ENCODE results near the gene STAM.
A peak's percentile ranks its signal among the peaks of the same experiment; 100 is the strongest.

Gene STAM

DNA sequence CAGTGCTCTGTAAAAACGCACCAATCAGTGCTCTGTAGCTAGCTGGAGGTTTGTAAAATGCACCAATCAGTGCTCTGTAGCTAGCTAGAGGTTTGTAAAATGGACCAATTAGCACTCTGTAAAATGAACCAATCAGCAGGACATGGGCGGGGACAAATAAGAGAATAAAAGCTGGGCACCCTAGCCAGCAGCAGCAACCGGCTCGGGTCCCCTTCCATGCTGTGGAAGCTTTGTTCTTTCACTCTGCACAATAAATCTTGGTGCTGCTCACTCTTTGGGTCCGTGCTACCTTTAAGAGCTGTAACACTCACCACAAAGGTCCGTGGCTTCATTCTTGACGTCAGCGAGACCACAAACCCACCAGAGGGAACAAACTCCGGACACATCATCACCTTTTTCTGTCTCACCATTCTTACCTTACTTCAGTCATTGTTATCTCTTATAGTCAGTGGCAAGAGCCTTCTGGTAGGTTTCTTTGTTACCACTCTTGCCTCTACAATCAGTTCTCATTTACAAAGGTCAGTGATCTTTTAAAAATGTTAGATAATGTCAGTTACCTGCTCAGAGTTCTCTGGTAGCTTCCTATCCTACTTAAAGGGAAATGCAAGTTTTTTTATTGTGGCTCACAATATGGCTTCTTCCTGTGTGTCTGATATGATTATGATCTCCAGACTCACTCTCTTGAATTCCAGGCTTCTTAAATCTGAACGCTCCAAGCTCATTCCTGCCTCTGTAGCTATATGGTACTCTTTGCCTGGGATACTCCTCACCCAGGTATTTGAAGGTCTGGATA lies 4.5 kb downstream of the STAM start:
- DNase-seq: peak; percentile 65

DNA sequence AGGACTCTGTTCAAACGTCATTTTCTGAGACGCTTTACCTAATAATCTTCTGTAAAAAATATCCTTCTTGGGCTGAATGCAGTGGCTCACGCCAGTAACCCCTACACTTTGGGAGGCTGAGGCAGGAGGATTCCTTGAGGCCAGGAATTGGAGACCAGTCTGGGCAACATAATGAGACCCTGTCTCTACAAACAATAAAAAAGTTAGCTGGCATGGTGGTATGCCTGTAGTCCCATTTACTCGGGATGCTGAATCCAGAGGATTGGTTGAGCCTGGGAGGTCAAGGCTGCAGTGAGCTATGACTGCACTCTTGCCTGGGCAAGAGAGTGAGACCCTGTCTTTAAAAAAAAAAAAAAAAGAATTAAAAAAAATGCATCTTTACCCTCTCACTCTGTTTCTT lies 5.1 kb downstream of the STAM start:
- DNase-seq: no peak

DNA sequence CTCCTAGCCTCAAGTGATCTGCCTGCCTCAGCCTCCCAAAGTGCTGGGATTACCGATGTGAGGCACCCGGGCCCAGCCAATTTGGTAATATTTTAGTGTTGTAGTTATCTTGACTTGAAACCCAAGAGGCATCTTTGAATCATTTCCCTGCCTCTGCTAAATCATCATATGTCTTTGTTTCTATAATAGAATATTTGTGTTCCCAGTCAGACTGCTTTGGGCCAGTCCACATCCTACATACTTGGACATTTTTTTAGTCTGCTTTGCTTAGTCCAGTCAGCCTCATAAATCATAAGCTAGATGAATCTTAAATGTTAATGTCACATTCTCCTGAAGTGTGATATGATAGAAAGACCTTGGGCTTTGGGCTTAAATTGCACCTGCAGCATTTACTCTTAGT lies 5.9 kb downstream of the STAM start:
- no peak for DNase-seq

DNA sequence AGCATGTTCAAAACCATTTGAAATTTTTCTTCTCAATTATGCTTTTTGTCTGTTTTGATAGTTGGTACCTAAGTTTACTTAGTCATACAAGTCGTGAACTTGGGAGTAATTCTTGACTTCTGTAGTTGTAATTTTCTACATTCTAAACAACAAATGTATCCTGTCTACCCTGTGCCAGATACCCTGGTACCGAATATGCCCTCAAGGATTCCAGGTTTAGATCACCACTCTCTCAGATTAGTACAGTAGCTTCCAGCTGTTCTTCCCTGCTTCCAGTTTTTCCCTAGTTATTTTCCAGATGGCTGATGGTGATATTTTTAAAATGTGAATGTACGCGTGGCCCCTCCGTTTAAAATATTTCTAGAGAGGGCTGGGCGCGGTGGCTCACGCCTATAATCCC lies 6.5 kb downstream of the STAM start:
- no peak for DNase-seq

GRCh38 chr10:17651896-17652295 lies 7.9 kb downstream of the STAM start:
- no peak for DNase-seq

- no peak for DNase-seq
These were observed 8.6 kb downstream of the STAM start for GRCh38 chr10:17652585-17652984.

DNA sequence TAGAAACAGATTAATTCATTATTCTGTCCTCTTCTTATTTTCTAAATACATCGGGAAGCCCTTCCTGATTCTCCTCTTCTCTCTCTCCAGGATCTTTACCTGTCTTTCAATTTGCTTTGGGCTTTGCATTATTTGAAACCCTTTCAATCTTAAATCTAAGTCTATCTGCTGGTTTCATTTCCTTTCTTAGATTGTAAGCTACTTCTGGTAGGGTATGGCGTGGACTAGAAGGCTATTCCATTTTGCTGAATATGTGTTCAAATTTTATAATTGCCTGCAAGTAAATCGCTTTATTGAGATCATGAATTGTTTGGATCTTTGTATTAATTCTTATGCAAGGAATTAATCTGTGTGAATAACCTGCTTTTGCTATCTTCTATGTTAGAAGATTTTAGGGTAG lies 11.1 kb downstream of the STAM start:
- no peak for DNase-seq

- DNase-seq: peak; percentile 61
These were observed 11.7 kb downstream of the STAM start for GRCh38 chr10:17655567-17656146.

- DNase-seq: no peak
These were observed 13.2 kb downstream of the STAM start for GRCh38 chr10:17657103-17657500.

- no peak for DNase-seq
These were observed 15.4 kb downstream of the STAM start for GRCh38 chr10:17659365-17659764.

DNA sequence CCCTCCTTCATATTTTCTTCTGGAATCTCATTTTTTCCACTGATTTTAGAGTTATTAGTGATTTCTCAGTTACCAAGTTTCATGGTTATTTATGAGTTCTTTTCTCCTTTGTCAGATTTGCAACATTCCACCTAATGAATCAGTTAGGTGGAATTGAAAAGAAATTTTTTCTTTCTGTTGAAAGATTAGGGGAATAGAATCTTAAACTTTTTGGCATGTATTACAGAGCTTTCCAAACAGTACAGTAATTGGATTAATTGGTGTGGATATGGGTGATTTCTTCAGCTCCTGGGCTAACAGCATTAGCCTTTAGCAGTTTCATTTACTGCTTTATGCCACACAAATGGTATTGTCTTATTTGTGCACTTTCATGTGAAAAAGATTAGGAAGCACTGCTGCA lies 17.0 kb downstream of the STAM start:
- DNase-seq: no peak

GRCh38 chr10:17661510-17661909 lies 17.6 kb downstream of the STAM start:
- no peak for DNase-seq

DNA sequence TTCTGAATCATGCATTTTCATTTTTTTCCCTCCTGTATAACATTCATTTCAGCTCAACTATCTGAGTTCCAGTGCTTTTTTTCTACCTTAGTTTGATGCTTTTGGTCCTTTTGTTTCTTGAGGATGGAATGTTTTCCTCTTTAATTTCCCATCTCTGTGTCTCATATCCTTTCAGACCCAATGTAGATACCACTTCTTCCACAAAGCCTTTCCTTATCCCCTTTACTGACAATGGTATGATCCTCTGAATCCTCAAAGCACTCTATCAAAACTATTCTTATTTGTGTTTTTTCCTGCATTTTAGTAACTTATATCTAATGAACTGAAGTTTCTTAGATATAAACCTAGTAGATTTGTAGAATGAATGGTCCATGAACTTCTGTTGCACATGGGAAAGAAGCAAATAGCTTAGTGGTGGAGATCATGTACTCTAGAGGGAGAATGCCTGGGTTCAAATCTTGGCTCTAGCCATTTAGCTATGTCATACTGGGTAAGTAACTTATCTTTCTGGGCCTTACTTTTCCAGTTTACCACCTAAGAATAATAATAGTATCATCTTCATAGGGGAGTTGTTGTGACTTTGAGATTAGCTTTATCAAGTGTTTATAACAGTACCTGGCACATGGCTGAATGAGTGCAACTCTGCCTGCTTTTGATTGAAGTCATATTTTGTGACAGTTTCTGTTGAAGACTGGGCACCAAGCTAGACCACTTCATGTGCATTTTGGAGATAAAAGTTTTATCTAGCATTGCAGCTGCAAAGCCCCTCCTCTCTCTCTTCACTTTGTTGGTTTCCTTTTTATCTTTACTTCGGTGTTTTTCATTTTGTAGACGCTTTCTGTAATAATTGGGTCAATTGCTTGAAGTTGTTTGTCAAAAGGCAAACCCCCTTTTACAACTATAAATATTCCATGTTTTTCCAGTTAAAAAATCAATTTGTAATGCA lies 18.5 kb downstream of the STAM start:
- DNase-seq: peak; percentile 37

- no peak for DNase-seq
These were observed 19.5 kb downstream of the STAM start for GRCh38 chr10:17663450-17663849.

- no peak for DNase-seq
These were observed 21.8 kb downstream of the STAM start for GRCh38 chr10:17665747-17666146.

- DNase-seq: no peak
These were observed 24.7 kb downstream of the STAM start for GRCh38 chr10:17668435-17669184.

DNA sequence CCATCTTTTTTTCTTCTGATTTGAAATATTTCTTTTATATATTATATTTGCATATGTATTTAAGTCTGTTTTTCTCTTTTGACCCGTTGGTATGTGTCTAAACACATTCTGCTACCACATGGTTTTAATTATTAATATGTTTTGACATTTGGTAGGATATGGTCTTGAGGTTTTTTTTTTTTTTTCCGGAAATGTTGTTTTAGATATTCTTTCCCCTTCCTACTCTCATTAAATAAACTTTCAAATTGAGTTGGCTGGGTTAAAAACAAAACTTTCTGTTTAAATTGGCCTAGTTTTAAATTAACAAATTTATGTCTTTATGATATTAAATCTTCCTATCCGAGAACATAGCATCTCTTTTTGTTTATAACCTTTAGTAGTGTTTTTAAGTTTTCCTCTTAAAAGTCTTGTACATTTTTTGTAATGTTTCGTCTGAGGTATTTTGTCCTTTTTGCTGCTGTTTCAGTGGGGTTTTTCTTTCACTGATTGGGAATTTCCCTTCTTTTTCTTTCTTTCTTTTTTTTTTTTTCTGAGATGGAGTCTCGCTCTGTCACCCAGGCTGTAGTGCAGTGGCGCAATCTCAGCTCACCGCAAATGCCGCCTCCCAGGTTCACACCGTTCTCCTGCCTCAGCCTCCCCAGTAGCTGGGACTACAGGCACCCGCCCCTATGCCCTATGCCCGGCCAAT lies 25.4 kb downstream of the STAM start:
- DNase-seq: peak; percentile 72

DNA sequence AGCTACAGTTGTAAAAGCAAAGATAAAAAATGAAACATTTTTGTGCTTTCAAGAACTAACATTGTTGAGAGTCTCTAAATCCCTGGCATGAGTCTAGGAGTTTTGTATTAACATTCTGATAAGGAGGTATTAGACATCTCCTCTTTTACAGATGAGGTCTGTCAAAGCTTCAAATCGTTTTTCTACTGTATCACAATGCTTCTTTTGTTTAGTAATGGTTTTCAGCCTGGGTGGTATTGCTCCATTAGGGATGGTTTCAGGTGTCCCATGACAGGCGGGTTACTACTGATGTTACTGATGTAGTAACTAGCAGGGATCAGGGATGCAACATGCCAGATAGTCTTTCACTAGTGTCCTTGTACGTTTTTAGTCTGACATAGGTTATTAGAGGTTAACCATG lies 27.4 kb downstream of the STAM start:
- DNase-seq: no peak

- DNase-seq: no peak
These were observed 29.6 kb downstream of the STAM start for GRCh38 chr10:17673471-17674061.

DNA sequence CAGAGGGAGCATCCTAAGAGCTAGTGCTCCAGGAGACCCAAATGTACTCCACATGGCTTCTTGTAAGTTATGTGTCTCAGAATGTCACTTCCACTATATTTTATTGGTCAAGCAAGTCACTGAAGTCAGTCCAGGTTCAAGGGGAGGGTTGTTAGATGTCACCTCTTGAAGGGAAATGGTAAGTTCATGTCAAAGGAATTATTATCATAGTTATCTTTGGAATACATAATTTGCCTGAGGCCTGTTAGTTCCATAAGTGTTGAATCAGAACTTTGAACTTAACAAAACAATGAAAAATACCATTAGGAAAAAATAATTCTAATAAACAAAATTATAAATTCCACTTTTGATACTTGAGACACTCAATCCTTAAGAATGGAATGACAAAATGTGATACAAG lies 30.6 kb downstream of the STAM start:
- DNase-seq: no peak

- DNase-seq: no peak
These were observed 31.7 kb downstream of the STAM start for GRCh38 chr10:17675638-17676037.

DNA sequence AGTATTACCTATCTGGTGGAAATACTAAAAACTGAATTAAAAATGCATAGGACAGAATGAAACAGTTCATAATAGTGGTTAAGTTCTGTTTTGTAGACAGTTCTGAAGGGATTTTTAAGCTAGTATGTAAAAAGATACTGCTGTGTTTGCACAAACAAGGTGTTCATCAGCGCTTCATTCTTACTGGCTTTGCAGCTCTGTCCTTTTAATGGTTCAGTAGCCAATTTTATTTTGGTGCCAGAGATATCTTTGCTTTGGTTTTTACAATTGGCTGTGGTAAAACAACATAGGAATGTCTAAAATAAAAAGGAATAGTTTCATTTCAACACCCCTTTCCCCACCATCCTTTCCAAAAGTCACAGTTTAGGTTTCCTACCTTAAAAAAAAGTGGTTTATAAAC lies 33.0 kb downstream of the STAM start:
- no peak for DNase-seq

Data from CD4-positive, alpha-beta T cell treated with Interleukin-21 for 1 hour (primary cell).